DND-41 (cell line): ENCODE results near the gene LMF1.

Source experiments
- ATAC-seq: fragments of 200-7000 bp; cut with Tn5 transposase; 3 replicates; pipeline ENCODE4 v1.9.1; 2021; ENCODE audit warnings: low read depth; ENCODE audit not compliant: insufficient read depth
- DNase-seq: peaks from one replicate; pipeline ENCODE4 v3.0.0-alpha.2; 2020
- H2AFZ ChIP-seq: 2 replicates; pipeline ENCODE4 v1.6.0; 2012; ENCODE audit warnings: low read depth, low read length
- H3K27ac ChIP-seq: 2 replicates; pipeline ENCODE4 v1.5.1; 2012; ENCODE audit warnings: low read length, inconsistent platforms
- H3K27me3 ChIP-seq: fragments of 200-600 bp; sonication (generic); 2 replicates; pipeline ENCODE4 v1.6.0; 2012; ENCODE audit warnings: low read length, mild to moderate bottlenecking, inconsistent platforms; ENCODE audit not compliant: insufficient read depth, poor library complexity
- H3K36me3 ChIP-seq: 2 replicates; pipeline ENCODE4 v1.5.1; 2012; ENCODE audit warnings: low read length, inconsistent platforms; ENCODE audit not compliant: insufficient read depth
- H3K4me1 ChIP-seq: 2 replicates; pipeline ENCODE4 v1.5.1; 2012; ENCODE audit warnings: mild to moderate bottlenecking, low read length; ENCODE audit not compliant: insufficient read depth
- H3K4me2 ChIP-seq: 2 replicates; pipeline ENCODE4 v1.6.0; 2012; ENCODE audit warnings: mild to moderate bottlenecking, moderate library complexity, low read length, inconsistent platforms; ENCODE audit not compliant: insufficient read depth
- H3K4me3 ChIP-seq, 2 experiments: fragments of 200-600 bp in 1 of 2; shearing (Covaris generic) in 1 of 2; 2 replicates each; pipeline ENCODE4 v1.5.1; 2012 to 2016; ENCODE audit warnings: inconsistent platforms in 2 of 2, low read length in 2 of 2, mild to moderate bottlenecking in 2 of 2, low read depth in 1 of 2, moderate library complexity in 1 of 2
- H3K79me2 ChIP-seq: 2 replicates; pipeline ENCODE4 v1.6.0; 2012; ENCODE audit warnings: low read length, inconsistent platforms; ENCODE audit not compliant: insufficient read depth
- H3K9ac ChIP-seq: 2 replicates; pipeline ENCODE4 v1.6.0; 2012; ENCODE audit warnings: low read depth, mild to moderate bottlenecking, inconsistent platforms, low read length, moderate library complexity
- H3K9me3 ChIP-seq: 2 replicates; pipeline ENCODE4 v1.5.1; 2012; ENCODE audit warnings: low read length, moderate library complexity, mild to moderate bottlenecking, inconsistent platforms; ENCODE audit not compliant: insufficient read depth, severe bottlenecking
- H4K20me1 ChIP-seq: 2 replicates; pipeline ENCODE4 v1.6.0; 2012; ENCODE audit warnings: low read length; ENCODE audit not compliant: insufficient read depth
- CTCF ChIP-seq: IDR thresholded peaks from 2 replicates; pipeline ENCODE4 v1.5.1; 2012; ENCODE audit warnings: borderline replicate concordance, low read length, moderate library complexity, mild to moderate bottlenecking; ENCODE audit not compliant: poor library complexity, severe bottlenecking; ENCODE audit errors: extremely low read depth
- EZH2 ChIP-seq: IDR thresholded peaks from 3 replicates; pipeline ENCODE4 v1.6.1; 2012; ENCODE audit warnings: borderline replicate concordance, low read depth, mild to moderate bottlenecking, moderate library complexity, low read length, inconsistent platforms; ENCODE audit not compliant: severe bottlenecking

The LMF1 gene

GRCh38 chr16:965036-965395 is 5.8 kb downstream of the LMF1 start:
- Histone ChIP-seq H3K36me3 (peaks cover 41% of the 10 kb centered on the region), H3K27me3 (no peaks in the 10 kb centered on the region), H3K79me2 (peaks cover 39% of the 10 kb centered on the region), H4K20me1 (peaks cover 9% of the 10 kb centered on the region), H3K4me3 (no peak overlapping the region), H3K9ac (no peak overlapping the region), H3K27ac (no peak overlapping the region), H3K9me3 (peaks cover 6% of the 10 kb centered on the region), H3K4me2 (no peak overlapping the region), H3K4me1 (peaks cover 18% of the 10 kb centered on the region), H2AFZ (no peak overlapping the region)
- no peak for TF ChIP-seq CTCF
- no peak for TF ChIP-seq EZH2
- DNase-seq (no peak), ATAC-seq (no peak)

GRCh38 chr16:964356-965035 is 6.3 kb downstream of the LMF1 start:
- H3K27ac ChIP-seq: no peak overlapping the region
- DNase-seq (no peak), ATAC-seq (no peak)
- no peak overlapping the region for H3K4me3 ChIP-seq
- H2AFZ ChIP-seq: no peak overlapping the region
- H3K27me3 ChIP-seq: no peaks in the 10 kb centered on the region
- no peak overlapping the region for H3K4me2 ChIP-seq
- peaks cover 13% of the 10 kb centered on the region for H3K4me1 ChIP-seq
- no peak overlapping the region for H3K9ac ChIP-seq
- H3K36me3 ChIP-seq: peaks cover 39% of the 10 kb centered on the region
- peaks cover 13% of the 10 kb centered on the region for H4K20me1 ChIP-seq
- H3K79me2 ChIP-seq: peaks cover 34% of the 10 kb centered on the region
- peaks cover 6% of the 10 kb centered on the region for H3K9me3 ChIP-seq
- no peak for TF ChIP-seq EZH2
- no peak for TF ChIP-seq CTCF

DNA sequence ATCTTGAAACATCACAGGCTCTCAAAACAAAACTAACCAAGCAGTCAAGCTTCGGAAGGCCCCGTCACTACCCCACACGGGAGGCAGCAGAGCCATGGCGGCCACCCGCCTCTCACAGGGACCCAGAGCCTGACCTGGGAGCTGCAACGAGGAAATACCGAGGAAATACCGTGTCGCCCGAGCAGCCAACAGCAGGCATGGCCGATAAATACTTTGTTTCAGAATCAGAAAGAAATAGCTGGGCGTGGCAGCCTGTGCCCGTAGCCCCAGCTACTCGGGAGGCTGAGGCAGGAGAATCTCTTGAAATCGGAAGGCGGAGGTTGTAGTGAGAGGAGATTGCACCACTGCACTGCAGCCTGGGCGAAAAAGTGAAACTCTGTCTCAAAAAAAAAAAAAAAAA is 6.9 kb downstream of the LMF1 start:
- Histone ChIP-seq H3K9ac (no peak overlapping the region), H3K4me3 (no peak overlapping the region), H3K9me3 (peaks cover 6% of the 10 kb centered on the region), H3K27ac (no peak overlapping the region), H3K4me2 (no peak overlapping the region), H2AFZ (no peak overlapping the region), H3K36me3 (peaks cover 35% of the 10 kb centered on the region), H3K27me3 (no peaks in the 10 kb centered on the region), H3K79me2 (peaks cover 31% of the 10 kb centered on the region), H3K4me1 (peaks cover 7% of the 10 kb centered on the region), H4K20me1 (peaks cover 16% of the 10 kb centered on the region)
- TF ChIP-seq EZH2 (no peak), CTCF (no peak)
- DNase-seq (no peak), ATAC-seq (no peak)
